GM21367 (cell line): Measurements from ENCODE around the gene METRNL.
"Not testable (repeated sequence)": the region's sequence is repeated elsewhere in the genome, so short reads cannot be mapped to it uniquely, and the experiment has no call there.

Source experiments
- ATAC-seq: cut with Tn5 transposase; IDR thresholded peaks from one replicate; pipeline ENCODE4 v1.9.1; 2021; ENCODE audit not compliant: unreplicated experiment

The METRNL gene

GRCh38 chr17:83118071-83118841 is 38.8 kb downstream of the METRNL start:
- ATAC-seq: no peak

GRCh38 chr17:83119987-83120864 is 40.8 kb downstream of the METRNL start:
- ATAC-seq: peak; percentile 82

- not testable (repeated sequence) for ATAC-seq
Measured at GRCh38 chr17:83121473-83121872, 42.1 kb downstream of the METRNL start.

GRCh38 chr17:83121921-83122820 is 42.8 kb downstream of the METRNL start:
- no peak for ATAC-seq

- no peak for ATAC-seq
Measured at GRCh38 chr17:83122834-83123233, 43.4 kb downstream of the METRNL start.

- ATAC-seq: no peak
Measured at GRCh38 chr17:83123896-83124801, 44.7 kb downstream of the METRNL start.

GRCh38 chr17:83124871-83125514 is 45.6 kb downstream of the METRNL start:
- ATAC-seq: no peak

GRCh38 chr17:83125515-83126274 is 46.3 kb downstream of the METRNL start:
- no peak for ATAC-seq

- no peak for ATAC-seq
Measured at GRCh38 chr17:83126275-83126811, 46.9 kb downstream of the METRNL start.

GRCh38 chr17:83127431-83128160 is 48.2 kb downstream of the METRNL start:
- ATAC-seq: no peak

- no peak for ATAC-seq
Measured at GRCh38 chr17:83128306-83129240, 49.2 kb downstream of the METRNL start.

GRCh38 chr17:83129676-83130075 is 50.3 kb downstream of the METRNL start:
- no peak for ATAC-seq

GRCh38 chr17:83131401-83132011 is 52.1 kb downstream of the METRNL start:
- no peak for ATAC-seq

- ATAC-seq: no peak
Measured at GRCh38 chr17:83132251-83133081, 53.1 kb downstream of the METRNL start.

GRCh38 chr17:83133302-83134121 is 54.1 kb downstream of the METRNL start:
- ATAC-seq: no peak
